CD4-positive, alpha-beta T cell treated with Interleukin-17A for 1 hour (primary cell): ENCODE data around the gene JAKMIP2.

Experiments
- DNase-seq: peaks from one replicate; pipeline ENCODE4 v3.0.0-alpha.2; 2020

The JAKMIP2 gene

GRCh38 chr5:147552897-147553296 is 229.6 kb downstream of the JAKMIP2 start:
- DNase-seq = no peak

GRCh38 chr5:147551677-147552076 is 230.9 kb downstream of the JAKMIP2 start:
- DNase-seq = no peak

- no peak for DNase-seq
These were observed 234.8 kb downstream of the JAKMIP2 start for GRCh38 chr5:147547730-147548129.

- DNase-seq = no peak
These were observed 238.0 kb downstream of the JAKMIP2 start for GRCh38 chr5:147544556-147544955.

- no peak for DNase-seq
These were observed 243.5 kb downstream of the JAKMIP2 start for GRCh38 chr5:147539053-147539452.

GRCh38 chr5:147538236-147538635 is 244.3 kb downstream of the JAKMIP2 start:
- DNase-seq = no peak
